ENCODE measurements around the gene CYP2W1.

DNA sequence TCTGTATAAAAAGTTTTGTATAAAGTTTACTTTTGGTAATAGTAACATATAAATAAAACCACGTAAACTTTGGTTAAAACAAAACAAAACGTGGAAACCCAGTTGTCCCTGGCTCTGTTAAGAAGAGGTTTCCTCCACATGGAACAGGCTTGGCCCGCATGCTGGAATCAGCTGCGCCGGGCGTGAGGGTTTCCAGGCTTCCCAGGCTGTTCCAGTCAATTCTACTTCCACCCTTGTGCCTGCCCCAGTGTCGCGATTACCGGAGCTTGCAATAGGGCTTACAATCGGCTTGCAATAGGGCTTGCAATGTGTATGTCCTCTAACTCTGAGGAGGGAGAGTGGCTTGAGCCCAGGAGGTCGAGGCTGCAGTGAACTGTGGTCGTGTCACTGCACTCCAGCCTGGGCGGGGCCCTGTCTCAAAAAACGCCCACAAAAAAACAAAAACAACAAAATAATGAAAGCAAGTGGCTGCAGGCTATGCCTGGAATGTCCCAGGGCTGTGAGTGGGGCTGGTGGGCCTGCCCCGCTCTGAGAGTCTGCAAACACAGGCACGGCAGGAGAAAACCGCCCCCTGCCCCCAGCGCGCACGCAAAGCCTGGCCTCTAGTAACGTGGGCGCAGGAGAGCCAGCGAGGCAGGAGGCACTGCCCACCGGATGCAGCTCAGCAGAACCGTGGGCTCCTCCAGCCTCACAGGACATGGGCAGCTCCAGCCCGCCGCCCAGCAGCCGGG lies 16.3 kb downstream of the CYP2W1 start:
- TF ChIP-seq, protein P1, sequence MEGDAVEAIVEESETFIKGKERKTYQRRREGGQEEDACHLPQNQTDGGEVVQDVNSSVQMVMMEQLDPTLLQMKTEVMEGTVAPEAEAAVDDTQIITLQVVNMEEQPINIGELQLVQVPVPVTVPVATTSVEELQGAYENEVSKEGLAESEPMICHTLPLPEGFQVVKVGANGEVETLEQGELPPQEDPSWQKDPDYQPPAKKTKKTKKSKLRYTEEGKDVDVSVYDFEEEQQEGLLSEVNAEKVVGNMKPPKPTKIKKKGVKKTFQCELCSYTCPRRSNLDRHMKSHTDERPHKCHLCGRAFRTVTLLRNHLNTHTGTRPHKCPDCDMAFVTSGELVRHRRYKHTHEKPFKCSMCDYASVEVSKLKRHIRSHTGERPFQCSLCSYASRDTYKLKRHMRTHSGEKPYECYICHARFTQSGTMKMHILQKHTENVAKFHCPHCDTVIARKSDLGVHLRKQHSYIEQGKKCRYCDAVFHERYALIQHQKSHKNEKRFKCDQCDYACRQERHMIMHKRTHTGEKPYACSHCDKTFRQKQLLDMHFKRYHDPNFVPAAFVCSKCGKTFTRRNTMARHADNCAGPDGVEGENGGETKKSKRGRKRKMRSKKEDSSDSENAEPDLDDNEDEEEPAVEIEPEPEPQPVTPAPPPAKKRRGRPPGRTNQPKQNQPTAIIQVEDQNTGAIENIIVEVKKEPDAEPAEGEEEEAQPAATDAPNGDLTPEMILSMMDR (IDR thresholded peaks at IDR 0.05): no peak
- no peak for TF ChIP-seq POLR2A (IDR thresholded peaks at IDR 0.05)
- TF ChIP-seq POLR2AphosphoS5 (IDR thresholded peaks at IDR 0.05): no peak

Data from prostate gland (tissue), 2 donors.